ENCODE results near the gene SHISA5.
"Not testable (repeated sequence)": the region's sequence is repeated elsewhere in the genome, so short reads cannot be mapped to it uniquely, and the experiment has no call there.

The SHISA5 gene

GRCh38 chr3:48466386-48467109 is 37.4 kb downstream of the SHISA5 start:
- H3K4me3 ChIP-seq (ENCODE audit: low read depth, low read length) = peak overlapping the region; percentile 56
- no peak for DNase-seq (ENCODE audit: low read depth)
- no peak for TF ChIP-seq CTCF (conservative IDR thresholded peaks at IDR 0.05; ENCODE audit: low read depth, low read length)

GRCh38 chr3:48465531-48466378 is 38.2 kb downstream of the SHISA5 start:
- H3K4me3 ChIP-seq (ENCODE audit: low read depth, low read length) = peak overlapping the region; percentile 56
- peak; percentile 72 for TF ChIP-seq CTCF (conservative IDR thresholded peaks at IDR 0.05; ENCODE audit: low read depth, low read length)
- peak; percentile 100 for DNase-seq (ENCODE audit: low read depth)

GRCh38 chr3:48465237-48465530 is 38.8 kb downstream of the SHISA5 start:
- DNase-seq (ENCODE audit: low read depth) = no peak
- TF ChIP-seq CTCF (conservative IDR thresholded peaks at IDR 0.05; ENCODE audit: low read depth, low read length) = no peak
- no peak overlapping the region for H3K4me3 ChIP-seq (ENCODE audit: low read depth, low read length)

GRCh38 chr3:48464713-48465221 is 39.2 kb downstream of the SHISA5 start:
- no peak overlapping the region for H3K4me3 ChIP-seq (ENCODE audit: low read depth, low read length)
- no peak for TF ChIP-seq CTCF (conservative IDR thresholded peaks at IDR 0.05; ENCODE audit: low read depth, low read length)
- no peak for DNase-seq (ENCODE audit: low read depth)

GRCh38 chr3:48463703-48464102 is 40.3 kb downstream of the SHISA5 start:
- H3K4me3 ChIP-seq (ENCODE audit: low read depth, low read length) = no peak overlapping the region
- DNase-seq (ENCODE audit: low read depth) = no peak
- TF ChIP-seq CTCF (conservative IDR thresholded peaks at IDR 0.05; ENCODE audit: low read depth, low read length) = no peak

- not testable (repeated sequence) for H3K4me3 ChIP-seq (ENCODE audit: low read depth, low read length); DNase-seq (ENCODE audit: low read depth)
Observed at GRCh38 chr3:48461767-48462166, 42.2 kb downstream of the SHISA5 start.

GRCh38 chr3:48460517-48460902 is 43.5 kb downstream of the SHISA5 start:
- no peak for DNase-seq (ENCODE audit: low read depth)
- no peak for TF ChIP-seq CTCF (conservative IDR thresholded peaks at IDR 0.05; ENCODE audit: low read depth, low read length)
- H3K4me3 ChIP-seq (ENCODE audit: low read depth, low read length) = no peak overlapping the region
